Adrenal gland (tissue), 5 donors: ENCODE data around the gene RGL1.

ENCODE experiments used
- CTCF ChIP-seq, 6 experiments: fragments of 450-650 bp in 4 of 6; fragments of 200-600 bp in 2 of 6; sonication (generic) in 1 of 6; IDR thresholded peaks; 1 replicate in 5 of 6; 2 replicates in 1 of 6; pipeline versions ENCODE4 v1.5.1 to v1.8.0; 2016 to 2021; ENCODE audit warnings: antibody characterized with exemption in 6 of 6, mild to moderate bottlenecking in 2 of 6, moderate library complexity in 1 of 6
- POLR2A ChIP-seq, 2 donors: fragments of 450-650 bp; IDR thresholded peaks; one replicate each; pipeline ENCODE4 v1.6.1; 2017; ENCODE audit warnings: antibody characterized with exemption in 2 of 2, mild to moderate bottlenecking in 2 of 2, moderate library complexity in 1 of 2
- donor health status: DM: no; HTN: no; CAD: no.

GRCh38 chr1:183836598-183836997 lies 31.7 kb downstream of the RGL1 start:
- TF ChIP-seq CTCF (IDR thresholded peaks at IDR 0.05) (no peak), POLR2A (IDR thresholded peaks at IDR 0.05) (no peak)
